NOMO-1 treated with dmso at 0.1 percent for 144 hours (cell line): ENCODE results near the gene RPP14.
A peak's percentile ranks its signal among the peaks of the same experiment; 100 is the strongest.
"Not testable (repeated sequence)": the region's sequence is repeated elsewhere in the genome, so short reads cannot be mapped to it uniquely, and the experiment has no call there.

Source experiments
- DNase-seq: peaks from one replicate; lab custom pipeline; 2025; ENCODE audit not compliant: unreplicated experiment; lab: John Stamatoyannopoulos, UW

The RPP14 gene

DNA sequence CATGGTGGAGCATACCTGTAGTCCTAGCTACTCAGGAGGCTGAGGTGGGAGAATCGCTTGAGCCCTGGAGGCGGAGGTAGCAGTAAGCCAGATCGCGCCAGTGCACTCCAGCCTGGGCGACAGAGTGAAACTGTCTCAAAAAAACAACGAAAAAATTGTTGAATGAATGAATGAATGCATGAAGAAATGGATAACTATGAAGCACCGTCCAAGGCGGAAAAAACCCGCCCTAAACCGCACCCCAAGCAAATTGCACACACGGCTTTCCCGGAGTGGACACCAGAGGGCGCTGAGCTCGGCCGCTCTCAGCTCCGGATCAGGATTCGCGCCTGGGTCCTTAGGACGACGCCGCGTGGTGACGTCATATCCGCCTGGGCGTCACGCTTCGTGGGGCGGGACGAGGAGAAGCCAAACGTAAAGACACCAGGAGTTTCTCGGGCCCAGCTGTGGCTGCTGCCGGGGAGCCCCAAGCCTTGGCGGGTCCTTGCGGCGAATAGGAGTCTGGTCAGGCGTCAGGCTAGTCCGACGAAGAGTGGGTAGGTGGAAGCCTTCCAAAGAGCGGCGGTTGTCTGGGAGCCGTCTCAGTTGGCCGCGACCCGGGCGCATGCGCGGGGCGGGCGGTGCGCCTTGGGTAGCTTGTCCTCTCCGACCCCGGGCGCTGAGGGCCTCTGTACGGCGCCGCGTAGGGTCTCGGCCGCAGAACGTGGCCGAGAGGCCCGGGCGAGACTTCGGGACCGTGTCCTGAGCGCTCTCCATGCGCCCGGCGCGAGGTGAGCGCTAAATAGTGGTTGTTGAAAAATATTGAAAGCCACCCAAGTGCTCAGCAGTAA lies at the start of gene RPP14, which contains the start of gene HTD2:
RPP14 (plus strand) TSS at position 364 of the 830 bp plus-strand sequence. CDS start 4,085 bp downstream, outside the sequence.
HTD2 (plus strand) TSS at position 639 of the 830 bp plus-strand sequence. CDS start 11,094 bp downstream, outside the sequence.
- DNase-seq = peak; percentile 95

DNA sequence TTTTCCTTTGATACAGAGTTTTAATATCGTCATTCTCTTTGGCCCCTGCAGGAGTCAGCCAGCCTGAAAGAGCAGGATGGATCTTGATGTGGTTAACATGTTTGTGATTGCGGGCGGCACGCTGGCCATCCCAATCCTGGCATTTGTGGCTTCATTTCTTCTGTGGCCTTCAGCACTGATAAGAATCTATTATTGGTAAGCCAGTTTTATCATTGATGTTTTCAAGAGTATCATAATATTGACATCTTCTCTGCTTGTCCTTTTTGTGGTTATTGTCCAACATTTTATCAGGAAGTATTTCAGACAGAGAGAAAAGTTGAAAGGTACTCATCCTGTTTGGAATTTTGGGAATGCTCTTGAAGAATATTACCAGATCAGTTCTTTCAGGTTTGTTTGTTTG lies 49.5 kb upstream of the RPP14 start:
- DNase-seq = no peak

DNA sequence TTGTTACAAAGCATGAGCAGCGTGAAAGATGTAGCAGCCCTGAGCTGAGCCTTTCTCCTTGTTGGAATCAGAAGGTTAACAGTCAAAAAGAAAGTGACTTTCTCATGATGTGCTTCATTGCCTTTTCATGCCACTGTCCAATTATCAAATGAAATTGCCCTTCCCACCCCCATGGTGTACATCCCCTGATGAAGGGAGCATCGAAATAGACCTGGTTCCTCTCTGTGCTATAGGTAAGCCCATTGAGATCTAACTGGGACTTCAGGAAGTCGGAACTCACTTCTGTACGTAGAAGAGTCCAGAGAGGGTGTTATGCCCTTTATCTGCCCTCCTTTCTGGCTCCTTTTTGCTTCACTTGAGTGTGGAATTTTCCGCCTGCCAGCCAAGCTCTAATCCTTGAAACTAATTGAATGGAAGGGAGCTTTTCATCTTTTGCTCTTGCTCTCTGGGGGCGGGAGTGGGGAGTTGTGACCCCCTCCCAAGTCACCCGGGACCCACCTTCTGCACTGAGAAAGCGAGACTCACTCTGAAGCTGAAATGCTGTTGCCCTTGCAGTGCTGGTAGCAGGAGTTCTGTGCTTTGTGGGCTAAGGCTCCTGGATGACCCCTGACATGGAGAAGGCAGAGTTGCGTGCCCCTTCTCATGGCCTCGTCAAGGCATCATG lies 47.5 kb upstream of the RPP14 start:
- no peak for DNase-seq

DNA sequence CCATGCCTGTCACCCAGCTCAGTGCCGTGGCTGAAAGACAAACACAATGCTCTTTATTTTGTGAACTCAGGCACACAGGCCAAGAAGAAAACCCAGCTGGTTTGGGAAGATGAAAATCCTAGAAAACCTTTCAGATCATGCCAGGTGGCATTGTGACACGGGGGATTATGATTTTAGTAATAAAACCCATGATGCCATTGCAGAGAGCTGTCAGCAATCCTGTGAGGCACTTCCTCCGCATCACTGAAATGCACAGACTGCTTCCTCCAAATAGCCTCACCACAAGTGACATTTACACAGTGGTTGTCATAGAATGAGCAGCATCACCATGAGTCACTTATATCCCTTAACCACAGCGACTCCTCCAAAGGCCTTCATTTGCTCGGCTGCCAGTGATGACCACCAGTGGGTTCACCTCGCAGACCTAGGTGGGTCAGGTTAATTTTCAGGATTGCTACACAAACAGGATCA lies 45.7 kb upstream of the RPP14 start:
- DNase-seq = peak; percentile 25

DNA sequence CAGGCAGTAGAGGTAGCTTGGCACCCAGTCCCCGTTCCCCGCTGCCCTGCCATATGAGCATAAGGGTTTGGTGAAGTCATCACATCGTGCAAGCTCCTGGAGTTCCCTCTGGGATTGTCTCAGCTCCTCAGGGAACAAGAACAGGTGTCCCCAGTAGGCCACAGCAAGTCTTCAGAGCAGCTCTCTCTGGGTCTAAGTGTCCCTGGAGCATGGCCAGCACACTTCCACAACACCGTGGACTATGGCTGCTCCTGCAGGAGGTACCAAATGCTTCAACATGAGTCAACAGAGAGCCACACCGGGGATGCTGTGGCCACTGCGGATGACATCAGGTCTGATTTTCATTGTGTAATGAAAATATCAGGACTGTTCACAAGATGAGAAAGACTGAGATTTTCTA lies 45.3 kb upstream of the RPP14 start:
- DNase-seq = no peak

DNA sequence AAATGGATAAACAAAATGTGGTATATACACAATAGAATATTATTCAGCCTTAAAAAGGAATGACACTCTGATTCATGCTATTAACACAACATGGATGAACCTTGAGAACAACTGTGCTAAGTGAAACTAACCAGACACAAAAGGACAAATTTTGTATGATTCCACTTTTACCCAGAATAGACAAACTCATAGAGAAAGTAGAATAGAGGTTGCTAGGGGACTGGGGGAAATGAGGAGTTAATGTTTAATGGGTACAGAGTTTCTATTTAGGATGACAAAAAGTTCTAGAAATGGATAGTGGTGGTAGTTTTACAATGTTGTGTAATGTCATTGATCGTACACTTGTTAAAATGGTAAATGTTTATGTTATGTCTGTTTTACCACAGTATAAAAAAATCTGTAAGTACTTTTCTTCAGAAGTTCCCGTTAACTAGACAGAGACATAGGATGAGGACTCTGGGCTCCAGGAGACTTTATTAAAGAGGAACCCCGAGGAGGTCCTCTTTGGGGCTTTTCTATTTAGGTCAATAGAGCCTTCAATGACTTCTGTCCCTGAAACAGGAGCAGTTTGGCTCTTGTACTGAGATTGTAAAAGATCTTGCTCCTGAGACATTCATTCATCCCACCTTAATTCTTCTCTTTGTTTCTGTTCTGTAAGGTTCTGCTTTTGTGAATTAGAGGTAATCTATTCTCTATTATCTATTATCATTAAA lies 43.9 kb upstream of the RPP14 start:
- no peak for DNase-seq

DNA sequence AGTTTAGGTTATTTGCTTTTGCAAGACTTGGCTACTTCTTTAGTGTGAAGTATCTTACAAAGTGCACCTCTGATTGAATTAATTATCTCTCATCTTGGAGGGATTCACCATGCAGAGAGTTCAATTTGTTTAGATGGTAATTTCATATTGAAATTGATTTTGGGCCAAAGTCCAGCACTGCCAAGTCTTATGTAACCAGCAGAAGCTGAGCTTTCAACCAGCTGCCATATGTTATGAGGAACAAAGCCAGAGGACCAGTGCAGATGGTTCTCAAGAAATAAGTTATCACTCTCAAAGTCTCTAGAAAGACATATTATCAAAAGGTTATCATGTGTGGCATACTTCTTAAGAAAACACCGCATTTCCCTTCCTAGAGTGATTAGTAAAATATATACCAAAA lies 39.5 kb upstream of the RPP14 start:
- no peak for DNase-seq

DNA sequence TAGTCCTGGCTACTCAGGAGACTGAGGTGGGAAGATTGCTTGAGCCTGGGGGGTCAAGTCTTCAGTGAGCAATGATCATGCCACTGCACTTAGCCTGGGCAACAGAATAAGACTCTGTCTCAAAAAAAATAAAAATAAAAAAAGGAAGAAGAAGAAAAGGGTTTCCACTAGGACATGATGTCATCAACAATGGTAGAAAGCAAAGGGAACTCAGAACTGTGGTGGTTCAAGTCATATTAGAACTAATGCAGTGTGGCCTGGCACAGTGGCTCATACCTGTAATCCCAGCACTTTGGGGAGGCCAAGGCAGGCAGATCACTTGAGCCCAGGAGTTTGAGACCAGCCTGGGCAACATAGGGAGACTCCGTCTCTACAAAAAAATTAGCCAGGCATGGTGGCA lies 38.5 kb upstream of the RPP14 start:
- DNase-seq = not testable (repeated sequence)

DNA sequence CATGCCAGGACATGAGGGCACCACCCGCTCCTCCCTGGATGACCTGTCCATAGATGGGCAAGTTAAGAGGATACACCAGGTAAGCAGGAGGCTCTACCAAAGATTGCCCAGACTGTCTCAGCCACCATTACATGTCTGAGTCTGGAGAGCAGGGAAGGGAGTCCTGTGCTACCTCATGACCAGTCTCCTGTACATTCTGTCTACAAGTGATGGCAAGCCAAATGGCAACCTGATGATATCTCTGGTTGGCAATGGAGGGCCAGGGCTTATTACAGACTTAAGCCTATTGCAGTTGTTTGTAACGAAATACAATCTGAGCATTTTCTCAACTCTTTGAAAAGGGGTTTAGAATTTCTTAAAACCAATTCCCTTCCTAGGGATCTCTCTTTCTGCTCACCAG lies 36.7 kb upstream of the RPP14 start:
- DNase-seq = no peak

DNA sequence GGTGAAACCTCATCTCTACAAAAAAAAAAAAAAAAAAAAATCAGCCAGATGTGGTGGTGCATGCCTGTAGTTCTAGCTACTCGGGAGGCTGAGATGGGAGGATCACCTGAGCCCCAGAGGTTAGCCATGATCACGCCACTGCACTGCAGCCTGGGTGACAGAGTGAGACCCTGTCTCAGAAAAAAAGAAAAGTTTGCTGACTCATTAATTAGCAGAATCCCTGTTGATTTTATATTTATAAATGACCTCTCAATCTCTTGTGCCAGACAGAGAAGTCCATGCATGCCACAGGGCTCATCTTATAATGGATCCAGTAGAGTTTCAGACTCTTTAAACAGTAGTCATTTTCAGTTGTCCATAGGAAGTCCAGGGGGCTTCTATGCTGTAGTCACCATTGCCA lies 35.6 kb upstream of the RPP14 start:
- no peak for DNase-seq

DNA sequence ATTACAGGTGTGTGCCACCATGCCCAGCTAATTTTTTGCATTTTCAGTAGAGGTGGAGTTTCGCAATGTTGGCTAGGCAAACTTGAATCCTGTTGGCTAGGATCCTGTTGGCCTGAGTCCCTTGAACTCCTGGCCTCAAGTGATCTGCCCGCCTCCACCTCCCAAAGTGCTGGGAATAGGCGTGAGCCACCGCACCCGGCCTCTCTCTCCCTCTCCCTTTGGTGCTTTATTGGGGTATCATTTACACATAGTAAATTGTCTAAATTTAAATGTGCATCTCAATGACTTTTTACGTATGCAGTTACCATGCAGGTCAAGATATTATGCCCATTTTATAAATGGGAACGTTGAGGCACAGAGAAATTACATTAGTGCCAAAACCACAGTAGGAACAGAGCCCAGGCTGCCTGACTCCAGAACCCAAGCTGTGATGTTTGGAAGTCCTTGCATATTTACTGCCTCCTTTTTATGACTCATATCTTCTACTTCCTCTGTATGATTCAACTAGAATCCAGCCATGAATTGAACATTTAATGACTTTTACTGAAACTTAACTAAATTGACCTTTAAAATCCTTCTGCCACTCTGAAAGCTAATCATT lies 34.0 kb upstream of the RPP14 start:
- DNase-seq = peak; percentile 58

DNA sequence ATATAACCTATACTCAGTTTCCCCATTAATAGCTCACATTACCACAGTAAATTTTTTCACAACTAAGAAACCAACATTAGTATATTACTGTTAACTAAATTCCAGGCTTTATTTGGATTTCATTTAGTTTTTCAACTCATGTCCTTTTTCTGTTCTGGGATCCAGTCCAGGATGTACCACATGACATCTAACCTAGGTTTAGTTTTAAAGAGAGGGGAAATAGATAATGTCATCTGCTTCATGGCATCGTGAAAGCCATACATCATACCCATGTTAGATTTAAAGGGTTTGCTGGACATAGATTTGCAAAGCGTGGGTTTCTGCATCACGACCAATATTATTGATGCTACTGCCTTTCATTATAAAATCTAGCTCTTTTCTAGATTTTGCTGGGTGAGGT lies 33.2 kb upstream of the RPP14 start:
- no peak for DNase-seq

DNA sequence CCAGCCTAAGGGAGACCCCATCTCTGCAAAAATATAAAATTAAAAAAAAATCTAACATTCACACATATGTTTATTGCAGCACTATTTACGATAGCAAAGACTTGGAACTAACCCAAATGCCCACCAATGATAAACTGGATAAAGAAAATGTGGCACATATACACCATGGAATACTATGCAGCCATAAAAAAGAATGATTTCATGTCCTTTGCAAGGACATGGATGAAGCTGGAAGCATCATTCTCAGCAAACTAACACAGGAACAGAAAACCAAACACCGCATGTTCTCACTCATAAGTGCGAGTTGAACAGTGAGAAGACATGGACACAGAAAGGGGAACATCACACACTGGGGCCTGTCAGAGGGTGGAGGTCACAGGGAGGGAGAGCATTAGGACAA lies 32.7 kb upstream of the RPP14 start:
- not testable (repeated sequence) for DNase-seq

DNA sequence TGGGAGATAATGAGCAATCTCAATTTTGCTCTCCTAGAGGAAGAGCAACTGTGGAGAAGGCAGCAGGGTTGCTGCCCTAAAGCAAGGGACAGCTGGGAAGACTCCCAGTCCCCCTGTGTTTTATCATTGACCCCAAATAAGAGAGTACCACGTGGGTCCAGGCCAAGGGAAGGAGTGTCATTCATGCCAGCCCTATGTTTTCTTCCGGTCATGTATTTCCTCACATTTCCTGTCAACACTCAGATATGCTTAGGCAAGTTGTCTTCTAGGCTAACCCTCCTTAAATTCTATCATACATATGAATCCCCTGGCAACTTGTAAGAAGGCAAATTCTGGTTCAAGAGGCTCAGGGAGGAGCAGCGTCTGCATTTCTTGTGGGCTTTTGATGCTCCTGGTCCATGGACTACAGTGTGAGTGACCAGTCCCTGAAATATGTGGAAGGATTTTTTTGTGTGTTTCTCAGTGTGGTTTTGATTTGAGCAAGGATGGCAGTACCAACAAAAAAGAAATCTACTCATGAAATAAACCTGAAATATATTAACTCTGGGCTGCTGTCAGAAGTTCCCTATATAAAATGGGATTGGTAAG lies 31.9 kb upstream of the RPP14 start:
- DNase-seq = no peak

DNA sequence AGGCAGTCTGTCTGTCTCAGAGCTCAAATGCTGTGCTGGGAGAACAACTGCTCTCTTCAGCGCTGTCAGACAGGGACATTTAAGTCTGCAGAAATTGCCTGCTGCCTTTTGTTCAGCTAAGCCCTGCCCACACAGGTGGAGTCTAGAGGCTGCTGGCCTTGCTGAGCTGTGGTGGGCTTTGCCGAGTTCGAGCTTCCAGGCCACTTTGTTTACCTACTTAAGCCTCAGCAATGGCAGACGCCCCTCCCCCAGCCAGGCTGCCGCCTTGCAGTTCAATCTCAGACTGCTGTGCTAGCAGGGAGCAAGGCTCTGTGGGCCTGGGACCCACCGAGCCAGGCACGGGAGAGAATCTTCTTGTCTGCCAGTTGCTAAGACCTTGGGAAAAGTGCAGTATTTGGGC lies 25.0 kb upstream of the RPP14 start:
- no peak for DNase-seq

DNA sequence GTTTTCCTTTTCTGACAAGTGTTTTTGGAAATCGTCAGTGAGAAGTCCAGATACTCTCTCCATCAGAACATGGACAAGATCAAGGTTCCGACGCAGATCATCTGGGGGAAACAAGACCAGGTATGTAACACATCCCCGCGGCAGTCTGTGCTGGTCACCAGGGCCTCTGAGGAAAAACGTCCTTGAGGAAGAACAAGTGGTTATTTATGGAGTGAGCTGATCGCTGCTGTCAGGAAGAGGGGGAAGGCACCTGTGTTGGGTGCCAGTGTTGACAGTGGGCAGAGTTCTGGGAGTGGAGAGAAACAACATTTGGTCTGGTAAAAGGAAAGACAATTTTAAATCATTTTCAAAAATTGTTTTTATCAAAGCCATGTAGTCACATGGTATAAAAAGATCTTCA lies 20.7 kb upstream of the RPP14 start:
- DNase-seq = no peak

DNA sequence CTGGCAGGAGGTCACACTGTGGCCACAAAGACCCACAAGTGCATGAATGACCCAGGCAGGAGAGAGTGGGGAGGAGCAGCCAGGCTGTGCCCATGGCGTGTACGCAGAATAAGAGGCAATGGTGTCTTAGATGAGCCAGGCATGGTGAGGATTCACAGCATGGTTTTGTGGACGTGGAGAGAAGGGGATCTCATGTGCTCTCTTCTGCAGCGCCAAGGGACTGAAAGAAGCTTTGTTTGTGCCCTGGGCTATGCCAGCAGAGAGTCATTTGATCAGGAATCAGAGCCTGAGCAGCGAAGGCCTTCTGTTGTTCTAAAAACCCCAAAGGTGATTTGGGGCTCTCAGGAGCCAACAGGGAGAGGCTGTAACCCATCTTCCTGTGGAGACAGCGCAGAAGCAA lies 18.7 kb upstream of the RPP14 start:
- DNase-seq = no peak

DNA sequence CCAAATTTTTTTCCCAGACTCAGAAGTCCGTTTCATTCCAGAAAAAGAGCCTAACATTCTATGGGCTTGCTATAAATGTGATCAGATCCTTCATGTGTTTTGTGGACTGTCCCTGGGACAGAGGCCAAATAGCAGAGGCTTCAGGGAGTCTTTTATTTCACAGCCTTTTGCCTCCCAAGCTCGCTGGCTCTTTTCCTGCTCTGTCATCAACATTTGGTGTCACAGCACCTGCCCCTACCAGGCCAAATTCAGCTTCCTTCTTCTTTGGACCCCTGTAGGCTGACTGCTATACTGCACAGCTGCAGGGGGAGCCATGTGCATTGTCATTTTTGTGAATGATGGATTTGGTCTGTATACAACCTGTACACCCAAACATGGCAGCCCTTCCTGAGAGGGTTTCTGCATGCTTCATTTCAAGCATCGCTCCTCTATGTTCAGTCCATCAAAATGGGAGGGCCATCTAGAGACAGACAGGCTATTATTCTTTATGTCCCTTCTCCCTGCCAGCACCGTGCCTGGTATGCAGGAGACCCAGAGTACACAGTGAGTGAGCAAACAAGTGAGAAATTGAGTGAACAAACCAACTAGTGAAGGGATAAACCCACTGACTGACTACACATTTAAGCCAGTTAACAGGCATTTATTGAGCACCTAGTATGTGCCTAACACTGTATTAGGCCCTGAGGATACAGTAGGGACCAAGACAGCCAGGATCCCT lies 17.9 kb upstream of the RPP14 start:
- DNase-seq = no peak

DNA sequence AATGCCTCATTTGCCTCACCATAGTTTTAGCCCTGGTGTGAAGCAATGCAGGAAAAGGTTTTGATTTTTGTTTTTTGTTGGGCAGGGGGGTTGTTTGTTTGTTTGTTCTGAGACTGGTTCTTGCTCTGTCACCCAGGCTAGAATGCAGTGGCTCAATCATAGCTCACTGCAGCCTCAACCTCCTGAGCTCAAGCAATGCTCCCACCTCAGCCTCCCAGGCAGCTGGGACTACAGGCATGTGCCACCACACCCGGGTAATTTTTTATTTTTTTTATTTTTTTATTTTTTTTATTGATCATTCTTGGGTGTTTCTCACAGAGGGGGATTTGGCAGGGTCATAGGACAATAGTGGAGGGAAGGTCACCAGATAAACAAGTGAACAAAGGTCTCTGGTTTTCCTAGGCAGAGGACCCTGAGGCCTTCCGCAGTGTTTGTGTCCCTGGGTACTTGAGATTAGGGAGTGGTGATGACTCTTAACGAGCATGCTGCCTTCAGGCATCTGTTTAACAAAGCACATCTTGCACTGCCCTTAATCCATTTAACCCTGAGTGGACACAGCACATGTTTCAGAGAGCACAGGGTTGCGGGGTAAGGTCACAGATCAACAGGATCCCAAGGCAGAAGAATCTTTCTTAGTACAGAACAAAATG lies 17.0 kb upstream of the RPP14 start:
- DNase-seq = not testable (repeated sequence)

DNA sequence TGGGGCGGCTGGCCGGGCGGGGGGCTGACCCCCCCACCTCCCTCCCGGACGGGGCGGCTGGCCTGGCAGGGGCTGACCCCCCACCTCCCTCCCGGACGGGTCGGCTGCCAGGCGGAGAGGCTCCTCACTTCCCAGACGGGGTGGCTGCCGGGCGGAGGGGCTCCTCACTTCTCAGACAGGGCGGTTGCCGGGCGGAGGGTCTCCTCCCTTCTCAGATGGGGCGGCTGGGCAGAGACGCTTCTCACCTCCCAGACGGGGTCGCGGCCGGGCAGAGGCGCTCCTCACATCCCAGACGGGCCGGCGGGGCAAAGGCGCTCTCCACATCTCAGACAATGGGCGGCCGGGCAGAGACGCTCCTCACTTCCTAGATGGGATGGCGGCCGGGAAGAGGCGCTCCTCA lies 15.6 kb upstream of the RPP14 start:
- not testable (repeated sequence) for DNase-seq
